Tibial nerve (tissue), 4 donors: ENCODE measurements around the gene GPN2.

Experiments used
- CTCF ChIP-seq, 5 experiments: fragments of 200-600 bp in 3 of 5; fragments of 450-650 bp in 2 of 5; sonication (generic) in 3 of 5; IDR thresholded peaks; one replicate each; pipeline ENCODE4 v1.5.1; 2016 to 2019; ENCODE audit warnings: antibody characterized with exemption in 5 of 5, mild to moderate bottlenecking in 3 of 5, moderate library complexity in 2 of 5
- EP300 ChIP-seq, 2 donors: sonication (generic); formaldehyde crosslinking; IDR thresholded peaks; one replicate each; pipeline ENCODE4 v1.6.1; 2017; ENCODE audit warnings: antibody characterized with exemption in 2 of 2, mild to moderate bottlenecking in 1 of 2
- POLR2A ChIP-seq, 2 donors: fragments of 450-650 bp; IDR thresholded peaks; one replicate each; pipeline ENCODE4 v1.6.1; 2017; ENCODE audit warnings: antibody characterized with exemption in 2 of 2, mild to moderate bottlenecking in 2 of 2, moderate library complexity in 2 of 2

DNA sequence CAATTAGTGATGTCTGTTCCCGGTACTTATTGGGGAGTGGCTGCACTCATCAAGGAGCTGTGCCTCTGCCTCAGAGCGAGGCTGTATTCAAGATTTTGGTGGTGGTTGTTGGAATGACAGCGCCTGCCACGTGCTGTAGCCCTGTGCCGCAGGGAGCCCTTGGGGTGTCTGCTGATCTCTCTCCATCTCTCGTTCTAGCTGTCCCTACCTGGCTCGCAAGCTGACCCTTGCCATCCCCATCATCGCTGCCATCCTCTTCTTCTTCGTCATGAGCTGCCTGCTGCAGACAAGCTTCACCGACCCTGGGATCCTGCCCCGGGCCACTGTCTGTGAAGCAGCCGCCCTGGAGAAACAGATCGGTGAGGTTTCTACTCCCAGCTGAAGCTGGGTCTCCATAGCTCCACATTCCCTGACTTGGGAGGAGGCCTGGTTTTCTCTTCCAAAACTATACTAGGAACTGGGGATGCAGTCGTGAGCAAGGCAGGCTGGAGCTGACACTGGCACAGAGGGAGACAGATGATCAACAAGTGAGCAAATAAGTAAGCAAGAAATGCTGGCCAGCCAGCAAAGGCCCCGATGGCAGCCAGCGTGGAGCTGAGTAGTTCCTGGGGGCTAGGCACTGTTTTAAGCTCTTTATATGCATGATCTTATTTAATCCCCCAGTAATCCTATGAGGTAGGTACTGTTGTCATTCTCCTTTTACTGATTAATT lies 57.7 kb downstream of the GPN2 start:
- TF ChIP-seq POLR2A (IDR thresholded peaks at IDR 0.05) (no peak), CTCF (IDR thresholded peaks at IDR 0.05) (no peak), EP300 (IDR thresholded peaks at IDR 0.05) (no peak)
